HL-60 (cell line): ENCODE results near the gene PDK2.

Experiments
- POLR2AphosphoS5 ChIP-seq: IDR thresholded peaks from 2 replicates; pipeline ENCODE4 v1.6.1; 2012; ENCODE audit warnings: low read depth
- SPI1 ChIP-seq: IDR thresholded peaks from 2 replicates; pipeline ENCODE4 v1.6.1; 2012; ENCODE audit warnings: low read depth, mild to moderate bottlenecking, borderline replicate concordance
- TF ChIP-seq, protein P1 (sequence below): IDR thresholded peaks from one replicate; pipeline ENCODE4 v1.5.1; 2011; ENCODE audit warnings: low read length, control low read depth, inconsistent platforms; ENCODE audit not compliant: insufficient read depth

DNA sequence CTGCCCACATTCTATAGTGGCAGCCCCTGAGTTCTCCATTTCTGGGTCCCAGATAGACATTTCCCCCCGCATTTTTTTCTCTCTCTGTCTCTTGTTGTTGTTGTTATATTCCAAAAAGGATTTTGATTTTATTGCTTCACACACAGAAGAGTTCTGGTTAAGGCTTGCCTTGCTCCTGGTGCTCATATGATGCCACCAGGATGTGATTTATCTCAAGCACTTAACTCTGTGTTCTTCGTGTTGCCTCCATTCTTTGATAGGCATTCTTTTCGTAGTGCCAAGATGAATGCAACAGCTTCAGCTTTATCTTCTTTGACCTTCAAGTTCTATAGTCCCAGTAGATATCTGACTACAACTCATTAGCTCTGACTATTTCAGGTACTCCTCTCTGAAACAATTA lies 30.1 kb upstream of the PDK2 start:
- TF ChIP-seq, protein P1, sequence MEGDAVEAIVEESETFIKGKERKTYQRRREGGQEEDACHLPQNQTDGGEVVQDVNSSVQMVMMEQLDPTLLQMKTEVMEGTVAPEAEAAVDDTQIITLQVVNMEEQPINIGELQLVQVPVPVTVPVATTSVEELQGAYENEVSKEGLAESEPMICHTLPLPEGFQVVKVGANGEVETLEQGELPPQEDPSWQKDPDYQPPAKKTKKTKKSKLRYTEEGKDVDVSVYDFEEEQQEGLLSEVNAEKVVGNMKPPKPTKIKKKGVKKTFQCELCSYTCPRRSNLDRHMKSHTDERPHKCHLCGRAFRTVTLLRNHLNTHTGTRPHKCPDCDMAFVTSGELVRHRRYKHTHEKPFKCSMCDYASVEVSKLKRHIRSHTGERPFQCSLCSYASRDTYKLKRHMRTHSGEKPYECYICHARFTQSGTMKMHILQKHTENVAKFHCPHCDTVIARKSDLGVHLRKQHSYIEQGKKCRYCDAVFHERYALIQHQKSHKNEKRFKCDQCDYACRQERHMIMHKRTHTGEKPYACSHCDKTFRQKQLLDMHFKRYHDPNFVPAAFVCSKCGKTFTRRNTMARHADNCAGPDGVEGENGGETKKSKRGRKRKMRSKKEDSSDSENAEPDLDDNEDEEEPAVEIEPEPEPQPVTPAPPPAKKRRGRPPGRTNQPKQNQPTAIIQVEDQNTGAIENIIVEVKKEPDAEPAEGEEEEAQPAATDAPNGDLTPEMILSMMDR: no peak
- no peak for TF ChIP-seq POLR2AphosphoS5
- no peak for TF ChIP-seq SPI1
